Measurements from ENCODE around the gene PPP1R14C. TPM values are rescaled to one million over a fixed set of nuclear protein-coding genes. Genes with fewer than 3 reads are reported as not detected.
"Not testable (repeated sequence)": the region's sequence is repeated elsewhere in the genome, so short reads cannot be mapped to it uniquely, and the experiment has no call there.

The PPP1R14C gene
- total RNA-seq, 2 experiments from 2014 or later, result 0.33 to 0.44 TPM

- Mint-ChIP-seq H3K36me3 (no peaks in the 10 kb centered on the region), H3K27me3 (peaks cover 23% of the 10 kb centered on the region), H3K4me3 (no peak overlapping the region), H3K4me1 (peaks cover 8% of the 10 kb centered on the region), H3K27ac (peak overlapping the region; percentile 43), H3K9me3 (no peaks in the 10 kb centered on the region)
- peak; percentile 43 for DNase-seq
These were observed 26.8 kb downstream of the PPP1R14C start for GRCh38 chr6:150169609-150170008.

GRCh38 chr6:150172929-150173328 lies 30.1 kb downstream of the PPP1R14C start:
- H3K27ac Mint-ChIP-seq, result no peak overlapping the region
- H3K4me3 Mint-ChIP-seq, result no peak overlapping the region
- no peak for DNase-seq
- no peaks in the 10 kb centered on the region for H3K9me3 Mint-ChIP-seq
- H3K36me3 Mint-ChIP-seq, result no peaks in the 10 kb centered on the region
- H3K4me1 Mint-ChIP-seq, result peaks cover 8% of the 10 kb centered on the region
- H3K27me3 Mint-ChIP-seq, result peaks cover 22% of the 10 kb centered on the region

GRCh38 chr6:150175586-150176151 lies 32.8 kb downstream of the PPP1R14C start:
- DNase-seq, result no peak
- Mint-ChIP-seq H3K4me3 (no peak overlapping the region), H3K4me1 (peaks cover 3% of the 10 kb centered on the region), H3K27ac (no peak overlapping the region), H3K27me3 (peaks cover 7% of the 10 kb centered on the region), H3K9me3 (no peaks in the 10 kb centered on the region), H3K36me3 (no peaks in the 10 kb centered on the region)

- Mint-ChIP-seq H3K9me3 (no peaks in the 10 kb centered on the region), H3K27me3 (peaks cover 7% of the 10 kb centered on the region), H3K27ac (no peak overlapping the region), H3K4me3 (no peak overlapping the region), H3K36me3 (no peaks in the 10 kb centered on the region), H3K4me1 (peaks cover 3% of the 10 kb centered on the region)
- no peak for DNase-seq
These were observed 33.3 kb downstream of the PPP1R14C start for GRCh38 chr6:150176152-150176551.

- H3K4me3 Mint-ChIP-seq, result no peak overlapping the region
- peaks cover 7% of the 10 kb centered on the region for H3K27me3 Mint-ChIP-seq
- no peak for DNase-seq
- H3K27ac Mint-ChIP-seq, result no peak overlapping the region
- H3K36me3 Mint-ChIP-seq, result no peaks in the 10 kb centered on the region
- no peaks in the 10 kb centered on the region for H3K9me3 Mint-ChIP-seq
- peaks cover 3% of the 10 kb centered on the region for H3K4me1 Mint-ChIP-seq
These were observed 33.8 kb downstream of the PPP1R14C start for GRCh38 chr6:150176659-150177058.

- no peaks in the 10 kb centered on the region for H3K9me3 Mint-ChIP-seq
- H3K4me3 Mint-ChIP-seq, result no peak overlapping the region
- peaks cover 3% of the 10 kb centered on the region for H3K4me1 Mint-ChIP-seq
- no peaks in the 10 kb centered on the region for H3K27me3 Mint-ChIP-seq
- H3K27ac Mint-ChIP-seq, result no peak overlapping the region
- H3K36me3 Mint-ChIP-seq, result no peaks in the 10 kb centered on the region
- DNase-seq, result no peak
These were observed 34.6 kb downstream of the PPP1R14C start for GRCh38 chr6:150177259-150177951.

- no peaks in the 10 kb centered on the region for H3K9me3 Mint-ChIP-seq
- no peaks in the 10 kb centered on the region for H3K36me3 Mint-ChIP-seq
- H3K4me3 Mint-ChIP-seq, result no peak overlapping the region
- H3K27ac Mint-ChIP-seq, result no peak overlapping the region
- H3K27me3 Mint-ChIP-seq, result no peaks in the 10 kb centered on the region
- no peak for DNase-seq
- H3K4me1 Mint-ChIP-seq, result peaks cover 3% of the 10 kb centered on the region
These were observed 35.2 kb downstream of the PPP1R14C start for GRCh38 chr6:150177952-150178520.

GRCh38 chr6:150179030-150179429 lies 36.2 kb downstream of the PPP1R14C start:
- Mint-ChIP-seq H3K9me3 (no peaks in the 10 kb centered on the region), H3K27me3 (no peaks in the 10 kb centered on the region), H3K27ac (no peak overlapping the region), H3K36me3 (no peaks in the 10 kb centered on the region), H3K4me1 (peaks cover 3% of the 10 kb centered on the region), H3K4me3 (no peak overlapping the region)
- no peak for DNase-seq

GRCh38 chr6:150179907-150180424 lies 37.1 kb downstream of the PPP1R14C start:
- H3K36me3 Mint-ChIP-seq, DNase-seq, H3K4me1 Mint-ChIP-seq, H3K27ac Mint-ChIP-seq, H3K9me3 Mint-ChIP-seq, H3K4me3 Mint-ChIP-seq, H3K27me3 Mint-ChIP-seq: not testable (repeated sequence)

- peaks cover 3% of the 10 kb centered on the region for H3K4me1 Mint-ChIP-seq
- no peak overlapping the region for H3K27ac Mint-ChIP-seq
- peaks cover 7% of the 10 kb centered on the region for H3K27me3 Mint-ChIP-seq
- DNase-seq, result no peak
- H3K9me3 Mint-ChIP-seq, result no peaks in the 10 kb centered on the region
- H3K4me3 Mint-ChIP-seq, result no peak overlapping the region
- no peaks in the 10 kb centered on the region for H3K36me3 Mint-ChIP-seq
These were observed 37.7 kb downstream of the PPP1R14C start for GRCh38 chr6:150180517-150180916.

GRCh38 chr6:150182460-150183078 lies 39.7 kb downstream of the PPP1R14C start:
- H3K36me3 Mint-ChIP-seq, result no peaks in the 10 kb centered on the region
- H3K9me3 Mint-ChIP-seq, result no peaks in the 10 kb centered on the region
- H3K27me3 Mint-ChIP-seq, result peaks cover 7% of the 10 kb centered on the region
- DNase-seq, result no peak
- no peak overlapping the region for H3K27ac Mint-ChIP-seq
- H3K4me3 Mint-ChIP-seq, result no peak overlapping the region
- peaks cover 3% of the 10 kb centered on the region for H3K4me1 Mint-ChIP-seq

- Mint-ChIP-seq H3K4me1 (peaks cover 3% of the 10 kb centered on the region), H3K36me3 (no peaks in the 10 kb centered on the region), H3K27me3 (peaks cover 7% of the 10 kb centered on the region)
These were observed 40.3 kb downstream of the PPP1R14C start for GRCh38 chr6:150183105-150183504.

GRCh38 chr6:150183966-150184365 lies 41.1 kb downstream of the PPP1R14C start:
- Mint-ChIP-seq H3K4me1 (peaks cover 3% of the 10 kb centered on the region), H3K36me3 (no peaks in the 10 kb centered on the region), H3K9me3 (no peaks in the 10 kb centered on the region), H3K4me3 (no peak overlapping the region), H3K27me3 (peaks cover 7% of the 10 kb centered on the region), H3K27ac (no peak overlapping the region)
- DNase-seq, result no peak

More at GRCh38 chr6:150183105-150183504, 40.3 kb downstream of the PPP1R14C start:
- no peak for DNase-seq
- H3K27ac Mint-ChIP-seq, result no peak overlapping the region
- no peaks in the 10 kb centered on the region for H3K9me3 Mint-ChIP-seq
- no peak overlapping the region for H3K4me3 Mint-ChIP-seq

- Mint-ChIP-seq H3K36me3 (no peaks in the 10 kb centered on the region), H3K27ac (no peak overlapping the region), H3K4me1 (peaks cover 3% of the 10 kb centered on the region), H3K9me3 (no peaks in the 10 kb centered on the region), H3K4me3 (no peak overlapping the region), H3K27me3 (peaks cover 7% of the 10 kb centered on the region)
- DNase-seq, result no peak
These were observed 42.2 kb downstream of the PPP1R14C start for GRCh38 chr6:150184850-150185731.

Measured in activated naive CD8-positive, alpha-beta T cell treated with anti-CD3 and anti-CD28 coated beads for 36 hours (primary cell).